HEK293T (cell line): ENCODE data around the gene PHLDA3.

Source experiments
- BHLHE40 ChIP-seq: fragments of 450-650 bp; IDR thresholded peaks from 2 replicates; pipeline ENCODE4 v1.6.1; 2016; ENCODE audit warnings: mild to moderate bottlenecking, moderate library complexity, borderline replicate concordance
- FOXA1 ChIP-seq: fragments of 450-650 bp; IDR thresholded peaks from 2 replicates; pipeline ENCODE4 v1.6.1; 2016; ENCODE audit warnings: mild to moderate bottlenecking
- PKNOX1 ChIP-seq: fragments of 450-650 bp; IDR thresholded peaks from 2 replicates; pipeline ENCODE4 v1.6.1; 2016
- SP1 ChIP-seq: fragments of 450-650 bp; IDR thresholded peaks from 2 replicates; pipeline ENCODE4 v1.6.1; 2017
- SUZ12 ChIP-seq: fragments of 450-650 bp; IDR thresholded peaks from 2 replicates; pipeline ENCODE4 v1.6.1; 2016; ENCODE audit warnings: mild to moderate bottlenecking
- TARDBP ChIP-seq: fragments of 450-650 bp; IDR thresholded peaks from 2 replicates; pipeline ENCODE4 v1.6.1; 2016

GRCh38 chr1:201481004-201481380, 12.0 kb upstream of the PHLDA3 start:
- TF ChIP-seq SP1 = no peak
- no peak for TF ChIP-seq FOXA1
- TF ChIP-seq BHLHE40 = no peak
- TF ChIP-seq TARDBP = no peak
- no peak for TF ChIP-seq PKNOX1
- TF ChIP-seq SUZ12 = no peak
